ENCODE data around the gene PTOV1. TPM values are rescaled to one million over a fixed set of nuclear protein-coding genes. Genes with fewer than 3 reads are reported as not detected.

The PTOV1 gene
- total and polyA plus RNA-seq, 2 of the 13 experiments (the other 11 are each of a cell fraction or from before 2014, with no cell fraction given), result 63.5 to 68.5 TPM

DNA sequence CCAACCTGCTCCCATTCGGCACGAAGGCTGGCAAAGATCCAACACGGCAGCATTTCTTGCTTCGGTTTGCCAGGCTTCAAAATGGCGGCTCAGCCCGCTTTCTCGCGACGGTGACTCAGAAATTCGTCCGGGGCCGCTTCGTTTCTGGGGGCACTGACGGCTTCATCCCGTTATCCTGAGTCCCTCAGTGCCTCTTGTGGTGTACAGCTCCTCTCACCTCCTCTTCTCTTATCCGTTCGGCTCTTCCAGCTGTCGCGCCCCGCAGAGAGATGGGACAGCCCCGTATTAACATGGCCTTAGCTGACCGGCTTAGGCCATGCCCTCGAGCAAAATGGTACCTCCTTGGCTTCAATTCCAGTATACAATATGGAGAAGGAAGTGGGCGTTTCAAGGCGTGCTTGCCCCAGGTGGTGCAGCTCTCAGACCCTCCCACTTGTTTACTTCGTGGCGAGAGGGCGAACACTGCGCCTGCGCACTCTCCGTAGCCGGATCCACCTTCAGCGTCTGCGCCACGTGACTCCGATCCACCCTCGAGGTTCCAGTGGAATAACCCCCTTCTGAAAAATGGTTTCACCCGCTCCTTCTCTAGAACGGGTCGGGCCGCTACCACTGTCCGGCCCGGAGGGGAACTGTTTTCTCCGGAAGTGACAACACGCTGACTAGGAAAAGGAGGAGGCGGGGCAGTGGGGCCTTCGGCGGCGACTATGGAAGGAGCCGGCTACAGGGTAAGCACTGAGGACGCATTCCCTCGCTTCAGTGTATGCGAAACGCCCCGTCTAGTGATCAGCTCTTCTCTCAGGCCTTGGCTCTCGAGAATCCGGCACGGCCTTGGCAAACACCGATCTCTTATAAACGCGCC, 26.3 kb downstream of the PTOV1 start, which contains the start of the genes AKT1S1 and TBC1D17 (continued):
- TF ChIP-seq, protein P1, sequence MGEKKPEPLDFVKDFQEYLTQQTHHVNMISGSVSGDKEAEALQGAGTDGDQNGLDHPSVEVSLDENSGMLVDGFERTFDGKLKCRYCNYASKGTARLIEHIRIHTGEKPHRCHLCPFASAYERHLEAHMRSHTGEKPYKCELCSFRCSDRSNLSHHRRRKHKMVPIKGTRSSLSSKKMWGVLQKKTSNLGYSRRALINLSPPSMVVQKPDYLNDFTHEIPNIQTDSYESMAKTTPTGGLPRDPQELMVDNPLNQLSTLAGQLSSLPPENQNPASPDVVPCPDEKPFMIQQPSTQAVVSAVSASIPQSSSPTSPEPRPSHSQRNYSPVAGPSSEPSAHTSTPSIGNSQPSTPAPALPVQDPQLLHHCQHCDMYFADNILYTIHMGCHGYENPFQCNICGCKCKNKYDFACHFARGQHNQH (CRISPR knock-in tag; IDR thresholded peaks at IDR 0.05), result 0 out of 2 replicates have a peak, but pooled peaks have one; percentile 6
- 0 out of 2 replicates have a peak, but pooled peaks have one; percentile 12 for TF ChIP-seq GTF2F1 (IDR thresholded peaks at IDR 0.05; ENCODE audit: low read length)
- TF ChIP-seq, protein P2, sequence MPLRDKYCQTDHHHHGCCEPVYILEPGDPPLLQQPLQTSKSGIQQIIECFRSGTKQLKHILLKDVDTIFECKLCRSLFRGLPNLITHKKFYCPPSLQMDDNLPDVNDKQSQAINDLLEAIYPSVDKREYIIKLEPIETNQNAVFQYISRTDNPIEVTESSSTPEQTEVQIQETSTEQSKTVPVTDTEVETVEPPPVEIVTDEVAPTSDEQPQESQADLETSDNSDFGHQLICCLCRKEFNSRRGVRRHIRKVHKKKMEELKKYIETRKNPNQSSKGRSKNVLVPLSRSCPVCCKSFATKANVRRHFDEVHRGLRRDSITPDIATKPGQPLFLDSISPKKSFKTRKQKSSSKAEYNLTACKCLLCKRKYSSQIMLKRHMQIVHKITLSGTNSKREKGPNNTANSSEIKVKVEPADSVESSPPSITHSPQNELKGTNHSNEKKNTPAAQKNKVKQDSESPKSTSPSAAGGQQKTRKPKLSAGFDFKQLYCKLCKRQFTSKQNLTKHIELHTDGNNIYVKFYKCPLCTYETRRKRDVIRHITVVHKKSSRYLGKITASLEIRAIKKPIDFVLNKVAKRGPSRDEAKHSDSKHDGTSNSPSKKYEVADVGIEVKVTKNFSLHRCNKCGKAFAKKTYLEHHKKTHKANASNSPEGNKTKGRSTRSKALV (CRISPR knock-in tag; IDR thresholded peaks at IDR 0.05), result no peak
- TF ChIP-seq KLF16 (CRISPR knock-in tag; IDR thresholded peaks at IDR 0.05), result peak in 1 of 2 experiments; percentile 75; a peak in 1 of 4 replicates
- peak; percentile 45; the same call in 1 of the 2 replicates for TF ChIP-seq KLF11 (CRISPR knock-in tag; IDR thresholded peaks at IDR 0.05)
- peak; percentile 49; the same call in 1 of the 2 replicates for TF ChIP-seq SMYD3 (CRISPR knock-in tag; IDR thresholded peaks at IDR 0.05)
- peak; percentile 69; the same call in 1 of the 2 replicates for TF ChIP-seq ZNF33B (CRISPR knock-in tag; IDR thresholded peaks at IDR 0.05)
- peak; percentile 65 for TF ChIP-seq KMT2B (CRISPR knock-in tag; IDR thresholded peaks at IDR 0.05)
- peak; percentile 42; the same call in 1 of the 2 replicates for TF ChIP-seq FOSL2 (CRISPR knock-in tag; IDR thresholded peaks at IDR 0.05)
- TF ChIP-seq CBX5 (CRISPR knock-in tag; IDR thresholded peaks at IDR 0.05; ENCODE audit: borderline replicate concordance), result peak; percentile 64; the same call in 1 of the 2 replicates
- TF ChIP-seq, protein P3, sequence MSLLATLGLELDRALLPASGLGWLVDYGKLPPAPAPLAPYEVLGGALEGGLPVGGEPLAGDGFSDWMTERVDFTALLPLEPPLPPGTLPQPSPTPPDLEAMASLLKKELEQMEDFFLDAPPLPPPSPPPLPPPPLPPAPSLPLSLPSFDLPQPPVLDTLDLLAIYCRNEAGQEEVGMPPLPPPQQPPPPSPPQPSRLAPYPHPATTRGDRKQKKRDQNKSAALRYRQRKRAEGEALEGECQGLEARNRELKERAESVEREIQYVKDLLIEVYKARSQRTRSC (CRISPR knock-in tag; IDR thresholded peaks at IDR 0.05; ENCODE audit: low read depth), result no peak
- TF ChIP-seq FOXP1 (IDR thresholded peaks at IDR 0.05), result peak; percentile 88
- no peak; the same call in none of the 2 replicates for TF ChIP-seq FOXP1 (CRISPR knock-in tag; IDR thresholded peaks at IDR 0.05)
- TF ChIP-seq TOE1 (CRISPR knock-in tag; IDR thresholded peaks at IDR 0.05), result no peak
- TF ChIP-seq, protein P4, sequence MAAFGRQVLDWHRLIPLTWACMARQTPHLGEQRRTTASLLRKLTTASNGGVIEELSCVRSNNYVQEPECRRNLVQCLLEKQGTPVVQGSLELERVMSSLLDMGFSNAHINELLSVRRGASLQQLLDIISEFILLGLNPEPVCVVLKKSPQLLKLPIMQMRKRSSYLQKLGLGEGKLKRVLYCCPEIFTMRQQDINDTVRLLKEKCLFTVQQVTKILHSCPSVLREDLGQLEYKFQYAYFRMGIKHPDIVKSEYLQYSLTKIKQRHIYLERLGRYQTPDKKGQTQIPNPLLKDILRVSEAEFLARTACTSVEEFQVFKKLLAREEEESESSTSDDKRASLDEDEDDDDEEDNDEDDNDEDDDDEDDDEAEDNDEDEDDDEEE (CRISPR knock-in tag; IDR thresholded peaks at IDR 0.05), result no peak
- no peak for TF ChIP-seq HMG20A (CRISPR knock-in tag; IDR thresholded peaks at IDR 0.05; ENCODE audit: borderline replicate concordance)
- peak; percentile 39; the same call in 1 of the 2 replicates for TF ChIP-seq ZNF569 (CRISPR knock-in tag; IDR thresholded peaks at IDR 0.05; ENCODE audit: borderline replicate concordance)
- peak; percentile 87 for TF ChIP-seq CHD2 (IDR thresholded peaks at IDR 0.05; ENCODE audit: low read depth, low read length)
- TF ChIP-seq NR2F6 (IDR thresholded peaks at IDR 0.05), result no peak; the same call in 1 of the 2 replicates
- peak; percentile 7; the same call in 1 of the 2 replicates for TF ChIP-seq NR2F6 (CRISPR knock-in tag; IDR thresholded peaks at IDR 0.05)
- TF ChIP-seq CEBPG (CRISPR knock-in tag; IDR thresholded peaks at IDR 0.05), result 0 out of 2 replicates have a peak, but pooled peaks have one; percentile 6
- TF ChIP-seq ZNF333 (CRISPR knock-in tag; IDR thresholded peaks at IDR 0.05; ENCODE audit: borderline replicate concordance), result 0 out of 2 replicates have a peak, but pooled peaks have one; percentile 46
- peak; percentile 40; the same call in 1 of the 2 replicates for TF ChIP-seq FOXC1 (CRISPR knock-in tag; IDR thresholded peaks at IDR 0.05; ENCODE audit: borderline replicate concordance)
- TF ChIP-seq RBAK (CRISPR knock-in tag; IDR thresholded peaks at IDR 0.05), result no peak
- TF ChIP-seq ELF4 (CRISPR knock-in tag; IDR thresholded peaks at IDR 0.05; ENCODE audit: borderline replicate concordance), result peak; percentile 54; the same call in 1 of the 2 replicates

Data from HepG2 (cell line).